ENCODE measurements around the gene SNTG2. TPM values are rescaled to one million over a fixed set of nuclear protein-coding genes. Genes with fewer than 3 reads are reported as not detected.

Gene SNTG2
- total and polyA plus RNA-seq, 2 of the 13 experiments (the other 11 are each of a cell fraction or from before 2014, with no cell fraction given), result not detected

- no peaks in the 10 kb centered on the region for H3K79me2 ChIP-seq (ENCODE audit: insufficient read depth, low read length)
- H3K4me2 ChIP-seq (ENCODE audit: low read depth, low read length), result no peak overlapping the region
- no peak overlapping the region for H2AFZ ChIP-seq (ENCODE audit: low read length)
- peaks cover 4 to 33% of the 10 kb centered on the region in 2 experiments; a peak in 3 of 5 replicates for H3K27me3 ChIP-seq (ENCODE audit: control insufficient read depth in 1 of 2, insufficient read depth in 2 of 2, low read length in 2 of 2)
- intact Hi-C loops (cut with micrococcal nuclease; ENCODE audit: unreplicated experiment) (no loop called here), in situ Hi-C loops (cut with HindIII; ENCODE audit: extremely low pct_ligation_motif_present, low pct_unique_long_range_greater_than_20kb) (no loop called here)
- ChIA-PET CTCF (ENCODE audit: low intra/inter-chr PET ratio, low total read pairs) (no interaction called here), POLR2A (no interaction called here)
- no peak overlapping the region for H3K4me3 ChIP-seq (replicated peaks in 1 of 3; ENCODE audit: insufficient read depth in 1 of 3, low read depth in 2 of 3, low read length in 3 of 3)
- no peaks in the 10 kb centered on the region; the same call in 1 of the 2 replicates for H4K20me1 ChIP-seq (ENCODE audit: insufficient read depth, low read length)
- no peak overlapping the region for H3K27ac ChIP-seq (ENCODE audit: extremely low read length, insufficient read depth, low read length)
- H3K36me3 ChIP-seq (replicated peaks in 1 of 2; ENCODE audit: control insufficient read depth in 1 of 2, insufficient read depth in 2 of 2, low read length in 2 of 2), result no peaks in the 10 kb centered on the region
- no peak for ATAC-seq
- BruUV-seq (replicated peaks), result no TSS peak
- H3K4me1 ChIP-seq (ENCODE audit: insufficient read depth, low read length), result peaks cover 9% of the 10 kb centered on the region
- DNase-seq (ENCODE audit: low spot score), result no peak
- FAIRE-seq, result no peak
- 4% methylated on average over 1 of the region's 1 CpG for WGBS (ENCODE audit: low lambda C conversion rate)
- no peaks in the 10 kb centered on the region for H3K9me3 ChIP-seq (ENCODE audit: low read length)
- no peak overlapping the region for H3K9ac ChIP-seq (ENCODE audit: insufficient read depth, low read depth, low read length)
- TF ChIP-seq ZFP62 (CRISPR knock-in tag; IDR thresholded peaks at IDR 0.05) (no peak), MLXIP (CRISPR knock-in tag; IDR thresholded peaks at IDR 0.05; ENCODE audit: borderline replicate concordance) (no peak), PHF20 (CRISPR knock-in tag; IDR thresholded peaks at IDR 0.05) (no peak), HNF4G (IDR thresholded peaks at IDR 0.05; ENCODE audit: borderline replicate concordance, low read depth, low read length) (no peak), HNF4G (CRISPR knock-in tag; IDR thresholded peaks at IDR 0.05; ENCODE audit: borderline replicate concordance, low read depth) (no peak), ZC3H4 (CRISPR knock-in tag; IDR thresholded peaks at IDR 0.05; ENCODE audit: borderline replicate concordance) (no peak), MAX (IDR thresholded peaks at IDR 0.05) (no peak), ZNF607 (CRISPR knock-in tag; IDR thresholded peaks at IDR 0.05; ENCODE audit: borderline replicate concordance) (no peak), ZBTB49 (CRISPR knock-in tag; IDR thresholded peaks at IDR 0.05; ENCODE audit: borderline replicate concordance) (no peak), ZNF414 (CRISPR knock-in tag; IDR thresholded peaks at IDR 0.05) (no peak), MNT (IDR thresholded peaks at IDR 0.05) (no peak), ZNF446 (CRISPR knock-in tag; IDR thresholded peaks at IDR 0.05) (no peak), CENPBD1 (CRISPR knock-in tag; IDR thresholded peaks at IDR 0.05; ENCODE audit: borderline replicate concordance, low read depth) (no peak)
Measured at GRCh38 chr2:954687-955000, 4.0 kb downstream of the SNTG2 start.
